Lower leg skin (tissue), 3 donors: ENCODE data around the gene ARPC2.

ENCODE experiments used
- POLR2A ChIP-seq, 2 donors: fragments of 450-650 bp; IDR thresholded peaks; one replicate each; pipeline ENCODE4 v1.6.1; 2016 to 2017; ENCODE audit warnings: antibody characterized with exemption in 2 of 2, mild to moderate bottlenecking in 1 of 2, moderate library complexity in 1 of 2
- TF ChIP-seq, protein P1 (sequence below), 3 donors: fragments of 450-650 bp; IDR thresholded peaks; one replicate each; pipeline ENCODE4 v1.5.1; 2016; ENCODE audit warnings: antibody characterized with exemption in 3 of 3, mild to moderate bottlenecking in 3 of 3, moderate library complexity in 2 of 3

DNA sequence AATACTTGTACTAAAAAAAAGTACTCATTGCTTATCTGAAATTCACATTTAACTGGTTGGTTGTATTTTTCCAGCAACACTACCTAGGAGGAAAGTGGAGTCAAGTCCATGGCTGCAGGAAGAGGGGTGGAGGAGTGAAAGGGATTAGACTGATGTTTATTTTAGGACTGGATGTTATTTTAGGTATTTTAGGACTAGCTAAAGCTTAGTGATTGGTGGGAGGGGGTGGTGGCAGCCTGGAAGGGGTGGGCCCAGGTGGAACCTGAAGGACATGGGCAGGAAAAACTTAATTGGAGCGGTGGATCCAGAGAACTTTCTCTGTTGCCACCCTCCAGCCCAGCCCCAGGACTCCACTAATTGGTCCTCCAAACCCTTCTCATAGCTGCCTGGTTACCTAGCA lies 79.2 kb downstream of the ARPC2 start:
- TF ChIP-seq, protein P1, sequence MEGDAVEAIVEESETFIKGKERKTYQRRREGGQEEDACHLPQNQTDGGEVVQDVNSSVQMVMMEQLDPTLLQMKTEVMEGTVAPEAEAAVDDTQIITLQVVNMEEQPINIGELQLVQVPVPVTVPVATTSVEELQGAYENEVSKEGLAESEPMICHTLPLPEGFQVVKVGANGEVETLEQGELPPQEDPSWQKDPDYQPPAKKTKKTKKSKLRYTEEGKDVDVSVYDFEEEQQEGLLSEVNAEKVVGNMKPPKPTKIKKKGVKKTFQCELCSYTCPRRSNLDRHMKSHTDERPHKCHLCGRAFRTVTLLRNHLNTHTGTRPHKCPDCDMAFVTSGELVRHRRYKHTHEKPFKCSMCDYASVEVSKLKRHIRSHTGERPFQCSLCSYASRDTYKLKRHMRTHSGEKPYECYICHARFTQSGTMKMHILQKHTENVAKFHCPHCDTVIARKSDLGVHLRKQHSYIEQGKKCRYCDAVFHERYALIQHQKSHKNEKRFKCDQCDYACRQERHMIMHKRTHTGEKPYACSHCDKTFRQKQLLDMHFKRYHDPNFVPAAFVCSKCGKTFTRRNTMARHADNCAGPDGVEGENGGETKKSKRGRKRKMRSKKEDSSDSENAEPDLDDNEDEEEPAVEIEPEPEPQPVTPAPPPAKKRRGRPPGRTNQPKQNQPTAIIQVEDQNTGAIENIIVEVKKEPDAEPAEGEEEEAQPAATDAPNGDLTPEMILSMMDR (IDR thresholded peaks at IDR 0.05), result no peak
- TF ChIP-seq POLR2A (IDR thresholded peaks at IDR 0.05), result no peak
